ENCODE measurements around the gene CD83. TPM values are rescaled to one million over a fixed set of nuclear protein-coding genes. Genes with fewer than 3 reads are reported as not detected.
A peak's percentile ranks its signal among the peaks of the same experiment; 100 is the strongest.

Gene CD83
- total and polyA plus RNA-seq, 4 donors = 0.35 to 4.2 (median 0.60) TPM

GRCh38 chr6:14068133-14068532, 49.4 kb upstream of the CD83 start (continued):
- TF ChIP-seq ATF3 (IDR thresholded peaks at IDR 0.05) (no peak), HNF4G (IDR thresholded peaks at IDR 0.05) (no peak), HNF4A (conservative IDR thresholded peaks at IDR 0.05) (no peak), SP1 (IDR thresholded peaks at IDR 0.05) (no peak), NR2F2 (IDR thresholded peaks at IDR 0.05) (no peak)

- Histone ChIP-seq H3K4me3 (ENCODE audit: low read depth in 1 of 3, low read length in 3 of 3) (no peak overlapping the region), H3K27me3 (ENCODE audit: control insufficient read depth in 4 of 4, insufficient read depth in 4 of 4, low read length in 3 of 4) (no peaks in the 10 kb centered on the region), H3K9ac (ENCODE audit: low read depth in 1 of 2, low read length in 2 of 2) (no peak overlapping the region), H3K9me3 (ENCODE audit: control insufficient read depth in 4 of 4, low read length in 3 of 4) (no peaks in the 10 kb centered on the region), H3K4me1 (ENCODE audit: control insufficient read depth in 4 of 4, insufficient read depth in 4 of 4, low read length in 3 of 4) (peaks cover 2 to 6% (median 2%) of the 10 kb centered on the region in 4 donors), H3K27ac (ENCODE audit: low read depth in 1 of 2, low read length in 2 of 2) (no peak overlapping the region), H3K36me3 (ENCODE audit: control insufficient read depth in 4 of 4, insufficient read depth in 3 of 4, low read depth in 1 of 4, low read length in 3 of 4) (no peaks in the 10 kb centered on the region)
- no peak for TF ChIP-seq EGR1 (IDR thresholded peaks at IDR 0.05; ENCODE audit: low read depth in 2 of 2)
- no peak for TF ChIP-seq MAX (IDR thresholded peaks at IDR 0.05)
- TF ChIP-seq NR2F2 (IDR thresholded peaks at IDR 0.05) = no peak
- TF ChIP-seq ATF3 (IDR thresholded peaks at IDR 0.05) = no peak
- TF ChIP-seq JUND (IDR thresholded peaks at IDR 0.05) = no peak
- TF ChIP-seq GABPA (IDR thresholded peaks at IDR 0.05 in 1 of 2, conservative IDR thresholded peaks at IDR 0.05 in 1 of 2) = no peak
- TF ChIP-seq HNF4G (IDR thresholded peaks at IDR 0.05) = no peak
- no peak for TF ChIP-seq RAD21 (IDR thresholded peaks at IDR 0.05)
- TF ChIP-seq ZBTB33 (IDR thresholded peaks at IDR 0.05) = no peak
- no peak for TF ChIP-seq FOXA2 (IDR thresholded peaks at IDR 0.05)
- no peak for TF ChIP-seq SP1 (IDR thresholded peaks at IDR 0.05)
- no peak for TF ChIP-seq RXRA (IDR thresholded peaks at IDR 0.05)
- DNase-seq (ENCODE audit: low spot score) = no peak
- 91% methylated on average over 19 of the region's 19 CpGs for WGBS
Measured at GRCh38 chr6:14068623-14069022, 48.9 kb upstream of the CD83 start.

- H3K36me3 ChIP-seq (ENCODE audit: control insufficient read depth in 4 of 4, insufficient read depth in 3 of 4, low read depth in 1 of 4, low read length in 3 of 4) = no peaks in the 10 kb centered on the region
- H3K9ac ChIP-seq (ENCODE audit: low read depth in 1 of 2, low read length in 2 of 2) = no peak overlapping the region
- no peaks in the 10 kb centered on the region for H3K27me3 ChIP-seq (ENCODE audit: control insufficient read depth in 4 of 4, insufficient read depth in 4 of 4, low read length in 3 of 4)
- DNase-seq (ENCODE audit: low spot score) = no peak
- peaks cover 2 to 11% (median 4%) of the 10 kb centered on the region in 4 donors for H3K4me1 ChIP-seq (ENCODE audit: control insufficient read depth in 4 of 4, insufficient read depth in 4 of 4, low read length in 3 of 4)
- TF ChIP-seq CTCF (IDR thresholded peaks at IDR 0.05; ENCODE audit: low read depth, low read length, missing input control) (no peak), RXRA (IDR thresholded peaks at IDR 0.05) (peak; percentile 71 to 74), ATF3 (IDR thresholded peaks at IDR 0.05) (peak; percentile 87), EGR1 (IDR thresholded peaks at IDR 0.05; ENCODE audit: low read depth in 2 of 2) (no peak), RAD21 (IDR thresholded peaks at IDR 0.05) (peak in 1 of 2 donors; percentile 5), GABPA (IDR thresholded peaks at IDR 0.05 in 1 of 2, conservative IDR thresholded peaks at IDR 0.05 in 1 of 2) (no peak), FOXA1 (IDR thresholded peaks at IDR 0.05) (no peak), REST (IDR thresholded peaks at IDR 0.05) (no peak), ZBTB33 (IDR thresholded peaks at IDR 0.05) (no peak), SP1 (IDR thresholded peaks at IDR 0.05) (peak; percentile 74), FOXA2 (IDR thresholded peaks at IDR 0.05) (no peak), TAF1 (conservative IDR thresholded peaks at IDR 0.05) (no peak), NR2F2 (IDR thresholded peaks at IDR 0.05) (no peak), MAX (IDR thresholded peaks at IDR 0.05) (no peak), JUND (IDR thresholded peaks at IDR 0.05) (no peak), HNF4G (IDR thresholded peaks at IDR 0.05) (no peak), YY1 (IDR thresholded peaks at IDR 0.05) (no peak), HNF4A (conservative IDR thresholded peaks at IDR 0.05) (peak; percentile 58 to 60)
- H3K27ac ChIP-seq (ENCODE audit: low read depth in 1 of 2, low read length in 2 of 2) = peak overlapping the region in 1 of 2 donors; percentile 39
- H3K9me3 ChIP-seq (ENCODE audit: control insufficient read depth in 4 of 4, low read length in 3 of 4) = no peaks in the 10 kb centered on the region
- no peak overlapping the region for H3K4me3 ChIP-seq (ENCODE audit: low read depth in 1 of 3, low read length in 3 of 3)
- 68% methylated on average over 4 of the region's 4 CpGs for WGBS
Measured at GRCh38 chr6:14070457-14070856, 47.1 kb upstream of the CD83 start.

Data from liver (tissue), 9 donors.